NCI-H526 (cell line): ENCODE results near the gene ITIH4.

ENCODE experiments used
- DNase-seq, 2 experiments: peaks; one replicate each; lab custom pipeline; 2025; lab: John Stamatoyannopoulos, UW

Gene ITIH4

GRCh38 chr3:52848617-52849016, 18.1 kb upstream of the ITIH4 start:
- DNase-seq = no peak

DNA sequence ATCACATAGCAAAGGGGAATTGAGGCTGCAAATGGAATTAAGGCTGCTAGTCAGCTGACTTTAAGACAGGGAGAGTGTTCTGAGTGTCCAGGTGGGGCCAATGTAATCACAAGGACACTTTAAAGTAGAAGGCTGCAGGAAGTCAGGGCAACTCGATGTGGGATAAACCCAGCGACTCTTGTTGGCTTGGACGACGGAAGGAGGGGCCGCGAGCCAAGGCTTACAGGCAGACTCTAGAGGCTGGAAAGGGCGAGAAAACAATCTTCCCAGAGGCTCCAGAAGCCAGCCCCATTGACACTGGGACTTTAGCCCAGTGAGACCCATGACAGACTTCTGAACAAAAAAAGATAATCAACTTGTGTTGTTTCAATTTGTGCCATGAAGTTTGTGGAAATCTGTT, 17.3 kb upstream of the ITIH4 start:
- no peak for DNase-seq

DNA sequence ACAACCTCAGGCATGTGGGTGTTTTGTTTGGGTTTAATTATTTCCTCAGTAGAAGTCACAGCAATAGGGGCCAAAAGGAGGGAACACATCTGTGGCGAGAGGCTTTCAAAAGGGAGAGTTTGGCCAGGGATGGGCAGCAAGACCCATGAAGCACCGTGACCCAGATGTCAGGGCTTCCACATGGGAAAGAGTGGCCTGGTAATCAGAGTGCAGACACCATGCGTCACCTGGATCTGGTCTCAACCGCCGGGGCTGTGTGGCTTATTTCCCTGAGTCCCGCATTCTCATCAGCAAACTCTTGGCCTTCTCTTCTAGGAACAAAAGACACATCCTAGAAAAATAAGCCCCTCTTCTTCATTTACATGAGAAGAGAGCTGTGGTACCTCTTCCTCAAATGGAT, 16.8 kb upstream of the ITIH4 start:
- DNase-seq = no peak

- DNase-seq = no peak
Measured at GRCh38 chr3:52846432-52846965, 16.0 kb upstream of the ITIH4 start.

GRCh38 chr3:52845691-52846431, 15.4 kb upstream of the ITIH4 start:
- no peak for DNase-seq

GRCh38 chr3:52845157-52845556, 14.7 kb upstream of the ITIH4 start:
- DNase-seq = no peak

DNA sequence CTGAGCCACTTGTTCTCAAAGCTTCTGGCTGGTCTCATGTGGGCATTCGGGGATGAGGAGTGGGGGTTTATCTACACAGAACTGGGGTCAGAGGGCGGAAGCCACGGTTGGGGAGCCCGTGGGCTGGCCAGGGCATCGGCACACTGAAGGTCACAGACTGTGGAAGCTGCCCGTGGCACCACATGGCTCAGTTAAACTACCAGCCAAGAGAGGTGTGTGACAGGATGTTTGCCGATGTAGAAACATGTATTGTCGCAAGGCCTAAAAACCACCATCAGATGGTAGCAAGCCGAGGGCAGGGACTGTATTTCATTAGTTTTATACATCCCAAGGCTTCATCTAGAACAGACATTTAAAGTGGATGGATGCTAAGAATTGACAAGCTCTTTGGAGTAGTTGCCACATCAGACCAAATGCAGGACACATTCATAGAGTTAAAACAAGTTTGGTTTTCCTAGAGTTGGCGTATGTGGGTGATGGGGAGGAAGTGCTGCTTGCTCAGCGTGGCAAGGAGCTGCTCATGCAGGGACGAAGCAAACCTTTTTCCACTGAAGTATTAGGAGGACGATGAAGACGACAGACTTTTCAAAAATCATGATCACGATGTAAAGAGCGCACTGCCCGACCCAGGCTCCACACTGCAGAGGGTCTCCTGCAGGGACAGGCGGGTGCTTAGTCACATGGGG, 14.0 kb upstream of the ITIH4 start:
- no peak for DNase-seq

DNA sequence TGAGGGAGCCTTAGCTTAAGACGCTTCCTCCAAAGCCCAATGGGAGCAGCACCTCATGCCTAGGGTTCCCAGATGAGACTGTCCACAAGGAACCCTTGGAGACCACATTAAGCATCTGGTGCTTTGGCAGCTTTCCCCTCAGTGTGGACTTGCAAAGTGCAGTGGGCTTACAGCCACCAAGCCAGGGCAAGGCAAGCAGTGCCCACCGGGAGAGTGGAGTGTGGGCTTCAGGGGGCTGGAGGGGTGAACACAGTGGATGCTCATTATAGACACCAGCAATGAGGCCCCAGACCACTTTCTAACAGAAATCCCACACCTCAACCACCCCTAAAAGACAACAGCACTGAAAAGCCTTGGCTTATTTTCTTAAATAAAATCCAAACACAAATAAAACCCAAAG, 13.4 kb upstream of the ITIH4 start:
- DNase-seq = no peak

DNA sequence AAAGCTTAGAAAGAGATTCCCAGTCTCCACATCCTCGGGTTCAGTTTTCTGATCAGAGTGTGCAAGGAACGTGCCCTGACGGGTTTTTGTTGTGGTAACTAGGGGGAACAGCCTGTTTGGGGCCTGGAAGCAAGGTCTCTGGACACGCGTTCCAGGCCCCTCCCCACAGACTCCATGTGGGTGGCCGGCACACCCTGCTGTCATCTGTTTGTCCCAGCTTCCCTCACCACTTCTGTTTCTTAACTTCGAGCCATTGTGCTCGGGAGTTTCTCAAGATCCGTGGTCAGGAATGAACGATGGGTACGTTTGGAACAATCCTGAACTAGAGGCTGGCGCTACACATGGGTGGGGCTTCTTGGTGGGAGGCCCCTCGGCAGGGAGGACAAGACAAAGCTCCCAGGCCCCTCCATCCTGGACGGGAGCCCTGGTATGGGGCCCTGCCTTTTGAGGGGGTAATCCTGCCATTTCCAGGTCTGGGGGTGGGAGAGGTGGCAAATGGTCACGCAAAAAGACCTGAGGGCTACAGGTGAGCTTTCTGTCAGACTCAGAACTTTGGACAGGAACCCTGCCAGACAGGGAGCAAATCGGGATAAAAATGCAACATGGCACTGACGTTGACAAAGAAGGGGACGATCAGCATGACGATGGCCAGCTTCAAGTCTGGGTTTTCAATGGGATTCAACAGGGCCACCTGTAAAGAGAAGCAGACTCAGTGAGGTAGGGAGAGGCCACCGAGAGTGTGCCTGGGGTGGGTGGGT, 12.8 kb upstream of the ITIH4 start:
- no peak for DNase-seq

GRCh38 chr3:52842424-52842823, 12.0 kb upstream of the ITIH4 start:
- no peak for DNase-seq

- DNase-seq = no peak
Measured at GRCh38 chr3:52841981-52842340, 11.5 kb upstream of the ITIH4 start.

DNA sequence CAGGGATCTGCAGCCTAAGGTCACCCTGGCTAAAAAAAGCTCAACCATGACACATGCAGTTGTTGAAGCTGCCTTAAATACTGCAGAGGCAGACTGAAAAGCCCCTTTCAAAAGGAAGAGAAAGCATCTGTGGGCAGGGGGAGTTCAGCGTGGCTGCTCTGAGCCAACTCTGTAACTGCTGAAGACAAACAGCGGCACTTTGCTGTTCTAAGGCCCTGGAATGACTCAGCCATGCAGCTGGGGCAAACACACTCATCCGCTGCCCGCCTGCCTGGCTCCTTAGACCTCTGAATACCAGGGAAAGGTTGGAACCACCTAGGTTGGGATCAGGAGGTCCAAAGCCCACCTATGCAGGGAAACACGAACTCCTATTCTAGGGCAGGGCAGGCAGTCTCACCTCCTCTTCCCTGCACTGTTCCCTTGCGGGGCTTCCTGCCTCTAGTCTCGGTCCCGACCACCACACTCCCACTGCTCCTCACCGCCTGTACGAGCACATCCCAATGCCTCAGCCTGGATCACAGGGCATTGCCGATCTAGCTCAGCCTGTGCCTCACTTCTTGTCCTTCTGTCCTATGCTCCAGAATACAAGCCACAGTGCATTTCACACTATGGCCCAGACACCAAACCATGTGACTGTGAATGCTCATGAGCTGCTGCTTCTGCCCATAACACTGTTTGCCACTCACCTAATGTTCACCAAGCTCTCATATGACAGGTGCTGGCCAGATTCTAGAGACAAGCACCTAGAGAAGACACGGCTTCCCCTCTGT, 10.9 kb upstream of the ITIH4 start:
- no peak for DNase-seq

GRCh38 chr3:52839892-52840545, 9.5 kb upstream of the ITIH4 start:
- no peak for DNase-seq

DNA sequence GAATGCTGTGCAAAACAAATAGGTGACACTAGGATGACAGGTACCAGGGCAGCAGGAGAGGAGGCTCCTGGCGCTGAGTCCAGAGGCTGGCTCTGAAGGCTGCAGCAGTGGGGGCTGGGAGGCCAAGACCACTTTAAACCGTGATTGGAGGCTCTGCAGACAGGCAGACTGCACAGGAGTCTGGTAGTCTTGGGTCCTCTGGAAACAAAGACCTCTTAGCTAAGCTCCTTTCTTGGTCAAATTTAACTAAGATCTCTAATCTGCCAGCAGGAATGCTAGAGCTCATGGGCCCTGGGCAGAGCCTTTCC, 8.8 kb upstream of the ITIH4 start:
- DNase-seq = no peak

GRCh38 chr3:52838561-52839267, 8.2 kb upstream of the ITIH4 start:
- no peak for DNase-seq

DNA sequence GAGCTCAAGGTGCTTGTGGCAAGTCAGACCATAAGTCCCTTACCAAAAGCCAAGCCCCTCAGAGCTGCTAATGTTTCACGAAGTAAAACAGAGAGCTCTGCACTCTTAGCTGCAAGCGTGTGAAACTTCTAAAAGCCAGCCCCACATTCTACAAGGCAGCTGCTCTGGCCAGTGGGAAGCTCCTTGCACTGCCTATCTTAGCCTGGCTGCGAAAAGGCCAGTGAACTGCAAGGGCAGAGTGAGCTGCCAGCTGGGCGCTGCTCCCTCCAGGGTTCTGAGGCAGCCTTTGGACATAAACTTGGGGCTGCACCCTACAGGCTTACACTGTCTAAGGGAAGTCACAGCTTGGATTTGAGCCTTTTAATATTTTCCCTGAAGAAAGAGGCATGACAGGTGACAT, 6.5 kb upstream of the ITIH4 start:
- no peak for DNase-seq

GRCh38 chr3:52836471-52836845, 6.0 kb upstream of the ITIH4 start:
- DNase-seq = no peak

DNA sequence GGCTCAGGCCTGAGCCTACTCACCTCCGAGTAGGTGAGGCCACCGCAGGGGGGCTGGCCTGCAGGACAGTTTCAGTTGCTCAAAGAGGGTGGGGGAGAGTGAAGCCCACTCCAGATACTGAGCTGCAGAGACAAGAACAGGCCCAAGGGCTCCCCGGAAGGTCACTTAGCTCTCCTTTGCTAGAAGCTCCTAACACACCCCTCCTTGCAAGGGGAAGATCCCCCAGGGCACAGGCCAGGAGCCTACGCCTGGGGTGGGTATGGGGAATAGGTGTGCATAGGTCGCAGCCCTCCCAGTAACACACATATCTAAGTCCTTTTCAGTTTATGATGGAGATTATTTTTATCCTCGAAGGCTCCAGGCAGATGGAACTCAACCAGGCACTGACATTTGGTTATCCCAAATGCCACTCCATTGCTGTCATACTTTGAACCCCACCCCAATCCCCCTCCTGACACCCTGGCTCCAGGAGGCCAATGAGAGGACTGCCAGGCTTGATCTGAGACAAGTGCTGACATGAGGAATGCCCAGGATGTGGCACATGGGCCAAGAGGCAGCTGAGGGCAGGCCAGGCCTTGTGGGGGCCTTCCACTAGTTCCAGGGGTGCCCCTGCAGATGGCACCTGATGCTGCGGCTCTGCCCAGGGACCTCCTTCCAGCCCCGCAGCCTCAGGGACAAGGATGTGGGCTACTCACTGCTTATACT, 5.4 kb upstream of the ITIH4 start:
- no peak for DNase-seq

- DNase-seq = no peak
Measured at GRCh38 chr3:52834871-52835501, 4.5 kb upstream of the ITIH4 start, which contains the start of gene MUSTN1. TSS of gene MUSTN1 (minus strand) at chr3:52835019. CDS start at chr3:52834948, 71 bp downstream.

DNA sequence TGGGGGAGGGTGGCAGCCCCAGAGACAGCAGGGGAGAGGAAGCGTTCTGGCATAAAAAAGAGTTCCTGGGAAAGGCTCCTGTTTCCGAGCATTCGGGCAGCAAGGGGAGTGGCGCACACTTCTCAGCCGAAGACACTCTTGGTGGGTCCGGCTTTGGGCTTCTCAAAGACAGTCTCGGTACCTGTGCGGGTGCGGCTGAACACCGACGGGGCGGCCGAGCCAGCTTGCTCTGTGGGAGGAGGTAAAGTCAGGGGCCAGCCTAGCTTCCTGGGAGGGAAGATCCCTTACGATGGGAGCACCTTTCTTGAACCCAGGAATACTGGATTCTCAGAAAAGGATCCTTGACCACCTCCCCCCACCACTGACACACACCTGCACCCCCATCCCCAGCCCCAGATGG, 2.7 kb upstream of the ITIH4 start:
- DNase-seq = no peak
